ENCODE data around the gene SCAF8. TPM values are rescaled to one million over a fixed set of nuclear protein-coding genes. Genes with fewer than 3 reads are reported as not detected.

SCAF8 gene, protein sequence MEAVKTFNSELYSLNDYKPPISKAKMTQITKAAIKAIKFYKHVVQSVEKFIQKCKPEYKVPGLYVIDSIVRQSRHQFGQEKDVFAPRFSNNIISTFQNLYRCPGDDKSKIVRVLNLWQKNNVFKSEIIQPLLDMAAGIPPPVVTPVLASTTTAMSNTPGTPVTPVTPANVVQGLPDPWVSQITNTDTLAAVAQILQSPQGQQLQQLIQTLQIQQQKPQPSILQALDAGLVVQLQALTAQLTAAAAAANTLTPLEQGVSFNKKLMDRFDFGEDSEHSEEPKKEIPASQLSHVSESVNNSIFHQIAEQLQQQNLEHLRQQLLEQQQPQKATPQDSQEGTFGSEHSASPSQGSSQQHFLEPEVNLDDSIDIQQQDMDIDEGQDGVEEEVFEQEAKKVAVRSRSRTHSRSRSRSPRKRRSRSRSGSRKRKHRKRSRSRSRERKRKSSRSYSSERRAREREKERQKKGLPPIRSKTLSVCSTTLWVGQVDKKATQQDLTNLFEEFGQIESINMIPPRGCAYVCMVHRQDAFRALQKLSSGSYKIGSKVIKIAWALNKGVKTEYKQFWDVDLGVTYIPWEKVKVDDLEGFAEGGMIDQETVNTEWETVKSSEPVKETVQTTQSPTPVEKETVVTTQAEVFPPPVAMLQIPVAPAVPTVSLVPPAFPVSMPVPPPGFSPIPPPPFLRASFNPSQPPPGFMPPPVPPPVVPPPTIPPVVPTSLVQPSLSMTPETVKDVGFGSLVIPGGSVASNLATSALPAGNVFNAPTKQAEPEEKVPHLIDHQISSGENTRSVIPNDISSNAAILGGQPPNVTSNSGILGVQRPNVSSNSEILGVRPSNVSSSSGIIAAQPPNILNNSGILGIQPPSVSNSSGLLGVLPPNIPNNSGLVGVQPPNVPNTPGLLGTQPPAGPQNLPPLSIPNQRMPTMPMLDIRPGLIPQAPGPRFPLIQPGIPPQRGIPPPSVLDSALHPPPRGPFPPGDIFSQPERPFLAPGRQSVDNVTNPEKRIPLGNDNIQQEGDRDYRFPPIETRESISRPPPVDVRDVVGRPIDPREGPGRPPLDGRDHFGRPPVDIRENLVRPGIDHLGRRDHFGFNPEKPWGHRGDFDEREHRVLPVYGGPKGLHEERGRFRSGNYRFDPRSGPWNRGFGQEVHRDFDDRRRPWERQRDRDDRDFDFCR (N-terminal part only)
- total RNA-seq, result 18.1 and 20.2 TPM in 2 replicates

DNA sequence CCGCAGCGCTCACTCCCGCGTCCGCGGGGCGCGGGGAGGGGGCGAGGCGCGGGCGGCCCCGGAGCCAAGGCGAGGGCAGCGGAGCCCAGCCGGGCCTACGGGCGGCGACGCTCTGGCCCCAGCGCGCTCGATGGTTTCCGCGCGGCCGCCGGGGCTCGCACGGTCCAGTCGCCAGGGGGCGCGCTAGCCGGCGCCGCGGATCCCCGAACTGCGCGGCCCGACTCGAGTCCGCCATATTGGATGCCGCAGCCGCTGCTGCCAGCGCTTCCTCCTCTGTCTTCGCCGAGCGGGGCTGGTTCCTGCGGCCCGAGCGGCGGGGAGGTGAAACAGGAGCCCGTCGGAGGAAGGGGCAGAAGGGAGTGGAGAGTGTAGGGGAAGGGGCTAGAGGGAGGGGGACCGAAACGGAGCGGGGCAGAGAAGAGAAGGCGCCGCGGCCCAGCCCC, at the start of gene SCAF8:
Gene SCAF8, plus strand, starts transcription at position 234 of the 443 bp plus-strand sequence. CDS start 485 bp downstream, outside the sequence.

Other genes with a start within 250 kb of the SCAF8 start
- gene CNKSR3, start 222.7 kb upstream of the SCAF8 start, total RNA-seq, result 4.7 and 16.0 TPM in 2 replicates

Measured in mesangial cell (primary cell).